Uterus (tissue), 4 donors: ENCODE data around the gene MLLT10. TPM values are rescaled to one million over a fixed set of nuclear protein-coding genes. Genes with fewer than 3 reads are reported as not detected.

Experiments used
- DNase-seq, 2 donors: peaks; one replicate each; pipeline ENCODE4 v3.0.0-alpha.2; 2019 to 2020
- H3K27ac ChIP-seq, 2 donors: fragments of 200-600 bp; sonication (generic); 1 replicate in 1 of 2; 2 replicates in 1 of 2; pipeline ENCODE4 v1.5.1; 2016 to 2018
- H3K27me3 ChIP-seq, 2 donors: fragments of 200-600 bp; sonication (generic); one replicate each; pipeline ENCODE4 v1.5.1; 2018 to 2019; ENCODE audit warnings: control low read depth in 1 of 2
- H3K36me3 ChIP-seq, 2 donors: fragments of 200-600 bp; sonication (generic); one replicate each; pipeline ENCODE4 v1.5.1; 2019; ENCODE audit warnings: control low read depth in 1 of 2
- H3K4me1 ChIP-seq, 2 donors: fragments of 200-600 bp; sonication (generic); one replicate each; pipeline ENCODE4 v1.5.1; 2018 to 2019; ENCODE audit warnings: control low read depth in 1 of 2
- H3K4me3 ChIP-seq, 2 donors: fragments of 200-600 bp; sonication (generic); 1 replicate in 1 of 2; 2 replicates in 1 of 2; pipeline ENCODE4 v1.5.1; 2018 to 2019; ENCODE audit warnings: mild to moderate bottlenecking in 1 of 2
- H3K9me3 ChIP-seq, 2 donors: fragments of 200-600 bp; sonication (generic); one replicate each; pipeline ENCODE4 v1.5.1; 2019; ENCODE audit warnings: control low read depth in 1 of 2
- POLR2A ChIP-seq, 2 donors: fragments of 450-650 bp; IDR thresholded peaks; one replicate each; pipeline ENCODE4 v1.6.1; 2016; ENCODE audit warnings: antibody characterized with exemption in 2 of 2, mild to moderate bottlenecking in 1 of 2, moderate library complexity in 1 of 2
- intact Hi-C: fragments of 100-400 bp; cut with DNase I; formaldehyde crosslinking; loops from one replicate; pipeline ENCODE4 v1.15.1; 2023; ENCODE audit warnings: low total_unique reads
- total RNA-seq, 4 donors: library from RNA; depleted of rRNA in 3 of 4; stranded (reverse); fragments of >200 nt in 3 of 4; gene quantifications; one replicate each; pipeline versions ENCODE4 v1.1.0 to v1.2.4, GENCODE V29; 2014 to 2023
- TF ChIP-seq, protein P1 (sequence below), 4 experiments: fragments of 200-600 bp in 2 of 4; fragments of 450-650 bp in 2 of 4; sonication (generic) in 2 of 4; IDR thresholded peaks; one replicate each; pipeline ENCODE4 v1.5.1; 2016 to 2019; ENCODE audit warnings: antibody characterized with exemption in 4 of 4, mild to moderate bottlenecking in 2 of 4, moderate library complexity in 1 of 4
- donor health status: DM: yes; HTN: yes; CAD: no.

The MLLT10 gene
- total RNA-seq, 4 donors from 2014 or later: 34.1 to 71.2 (median 59.8) TPM

DNA sequence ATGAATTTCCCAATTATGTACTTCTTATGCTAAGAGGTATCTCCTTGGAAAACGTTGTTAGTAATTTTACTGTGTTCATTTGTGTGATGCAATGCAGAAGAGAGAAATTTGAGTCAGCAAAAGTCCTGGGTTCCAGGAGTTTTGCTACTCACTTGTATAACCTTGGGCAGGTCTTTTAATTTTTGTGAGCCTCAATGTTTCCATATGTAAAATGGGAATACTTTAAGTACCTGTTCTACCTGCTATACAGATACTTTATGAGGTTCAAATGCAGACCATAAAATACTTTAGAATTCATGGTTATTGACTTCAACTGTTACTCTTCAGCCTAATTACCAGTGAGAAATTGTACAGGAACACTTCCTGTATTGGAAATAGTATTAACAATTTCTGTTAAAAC is 185.5 kb downstream of the MLLT10 start:
- DNase-seq: no peak
- intact Hi-C loops: no loop called here
- TF ChIP-seq, protein P1, sequence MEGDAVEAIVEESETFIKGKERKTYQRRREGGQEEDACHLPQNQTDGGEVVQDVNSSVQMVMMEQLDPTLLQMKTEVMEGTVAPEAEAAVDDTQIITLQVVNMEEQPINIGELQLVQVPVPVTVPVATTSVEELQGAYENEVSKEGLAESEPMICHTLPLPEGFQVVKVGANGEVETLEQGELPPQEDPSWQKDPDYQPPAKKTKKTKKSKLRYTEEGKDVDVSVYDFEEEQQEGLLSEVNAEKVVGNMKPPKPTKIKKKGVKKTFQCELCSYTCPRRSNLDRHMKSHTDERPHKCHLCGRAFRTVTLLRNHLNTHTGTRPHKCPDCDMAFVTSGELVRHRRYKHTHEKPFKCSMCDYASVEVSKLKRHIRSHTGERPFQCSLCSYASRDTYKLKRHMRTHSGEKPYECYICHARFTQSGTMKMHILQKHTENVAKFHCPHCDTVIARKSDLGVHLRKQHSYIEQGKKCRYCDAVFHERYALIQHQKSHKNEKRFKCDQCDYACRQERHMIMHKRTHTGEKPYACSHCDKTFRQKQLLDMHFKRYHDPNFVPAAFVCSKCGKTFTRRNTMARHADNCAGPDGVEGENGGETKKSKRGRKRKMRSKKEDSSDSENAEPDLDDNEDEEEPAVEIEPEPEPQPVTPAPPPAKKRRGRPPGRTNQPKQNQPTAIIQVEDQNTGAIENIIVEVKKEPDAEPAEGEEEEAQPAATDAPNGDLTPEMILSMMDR (IDR thresholded peaks at IDR 0.05): no peak
- TF ChIP-seq POLR2A (IDR thresholded peaks at IDR 0.05): no peak
- H3K27me3 ChIP-seq: no peaks in the 10 kb centered on the region
- H3K4me1 ChIP-seq: peaks cover 0 to 8% of the 10 kb centered on the region in 2 donors
- no peak overlapping the region for H3K4me3 ChIP-seq
- H3K9me3 ChIP-seq: no peaks in the 10 kb centered on the region
- H3K36me3 ChIP-seq: no peaks in the 10 kb centered on the region
- H3K27ac ChIP-seq: no peak overlapping the region

- intact Hi-C loops: no loop called here
- Histone ChIP-seq H3K27ac (no peak overlapping the region), H3K4me3 (no peak overlapping the region), H3K4me1 (peaks cover 0 to 8% of the 10 kb centered on the region in 2 donors), H3K9me3 (no peaks in the 10 kb centered on the region), H3K36me3 (no peaks in the 10 kb centered on the region), H3K27me3 (no peaks in the 10 kb centered on the region)
- no peak for DNase-seq
- TF ChIP-seq POLR2A (IDR thresholded peaks at IDR 0.05): no peak
- TF ChIP-seq, protein P1 (IDR thresholded peaks at IDR 0.05): no peak
Measured at GRCh38 chr10:21720090-21720489, 186.1 kb downstream of the MLLT10 start.

- Histone ChIP-seq H3K27me3 (no peaks in the 10 kb centered on the region), H3K4me3 (no peak overlapping the region), H3K9me3 (no peaks in the 10 kb centered on the region), H3K27ac (no peak overlapping the region), H3K4me1 (peaks cover 0 to 8% of the 10 kb centered on the region in 2 donors), H3K36me3 (no peaks in the 10 kb centered on the region)
- no peak for DNase-seq
- intact Hi-C loops: no loop called here
- TF ChIP-seq POLR2A (IDR thresholded peaks at IDR 0.05): no peak
- TF ChIP-seq, protein P1 (IDR thresholded peaks at IDR 0.05): no peak
Measured at GRCh38 chr10:21721000-21721665, 187.1 kb downstream of the MLLT10 start.

DNA sequence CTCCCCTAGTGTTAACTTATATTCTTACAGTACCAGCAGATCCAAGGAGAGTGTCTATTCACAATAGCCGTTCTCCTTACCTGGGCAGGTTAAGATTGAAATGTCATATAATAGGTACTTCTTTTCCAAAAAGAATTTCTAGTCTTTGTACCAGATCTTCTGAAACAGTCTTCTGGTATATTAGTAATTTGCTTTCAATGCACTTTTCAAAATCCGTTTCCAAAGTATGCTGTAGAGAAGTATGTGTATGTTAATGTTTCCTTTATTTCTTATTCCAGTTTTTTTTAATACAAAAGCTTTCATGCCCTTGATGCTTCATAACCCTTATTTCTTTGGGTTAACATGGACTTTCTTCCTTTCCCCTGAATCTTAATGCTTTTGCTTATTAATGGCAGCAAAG is 188.2 kb downstream of the MLLT10 start:
- Histone ChIP-seq H3K4me3 (no peak overlapping the region), H3K27ac (no peak overlapping the region), H3K27me3 (no peaks in the 10 kb centered on the region), H3K9me3 (no peaks in the 10 kb centered on the region), H3K4me1 (peaks cover 0 to 8% of the 10 kb centered on the region in 2 donors), H3K36me3 (no peaks in the 10 kb centered on the region)
- TF ChIP-seq POLR2A (IDR thresholded peaks at IDR 0.05): no peak
- TF ChIP-seq, protein P1 (IDR thresholded peaks at IDR 0.05): no peak
- DNase-seq: no peak
- intact Hi-C loops: no loop called here

- Histone ChIP-seq H3K4me1 (peaks cover 0 to 8% of the 10 kb centered on the region in 2 donors), H3K4me3 (no peak overlapping the region), H3K27ac (peak overlapping the region in 1 of 2 donors; percentile 77), H3K27me3 (no peaks in the 10 kb centered on the region), H3K36me3 (no peaks in the 10 kb centered on the region), H3K9me3 (no peaks in the 10 kb centered on the region)
- TF ChIP-seq POLR2A (IDR thresholded peaks at IDR 0.05): no peak
- TF ChIP-seq, protein P1 (IDR thresholded peaks at IDR 0.05): no peak
- intact Hi-C loops: no loop called here
- no peak for DNase-seq
Measured at GRCh38 chr10:21724020-21724589, 190.1 kb downstream of the MLLT10 start.
